GM18868 (cell line): ENCODE results near the gene RAB3B.
"Not testable (repeated sequence)": the region's sequence is repeated elsewhere in the genome, so short reads cannot be mapped to it uniquely, and the experiment has no call there.

Experiments used
- ATAC-seq: cut with Tn5 transposase; IDR thresholded peaks from one replicate; pipeline ENCODE4 v1.9.1; 2021; ENCODE audit warnings: mild to moderate bottlenecking, moderate library complexity; ENCODE audit not compliant: unreplicated experiment

RAB3B gene

DNA sequence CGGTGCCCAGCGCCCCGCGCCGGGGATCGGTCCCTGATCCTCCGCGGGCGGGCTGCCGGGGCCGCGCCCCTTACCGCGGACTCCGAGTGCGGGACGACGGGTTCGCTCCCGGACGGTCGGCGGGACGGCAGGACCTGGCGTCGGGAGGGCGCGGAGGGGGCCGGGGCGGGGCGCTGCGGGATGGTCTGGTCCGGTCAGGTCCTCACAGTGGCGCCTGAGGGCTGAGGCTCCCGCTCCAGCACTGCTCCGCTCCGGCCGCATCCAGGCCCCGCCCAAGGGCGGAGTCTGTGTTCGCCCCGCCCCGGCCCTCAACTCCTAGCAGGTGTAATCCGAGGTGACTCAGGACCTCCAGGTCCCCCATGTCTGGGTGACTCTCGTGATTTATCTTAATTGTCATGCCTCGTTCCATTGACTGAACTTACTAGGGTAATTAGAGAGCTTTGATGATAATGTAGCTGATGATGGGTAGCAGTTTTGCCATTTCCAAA lies at the start of gene RAB3B:
Gene RAB3B, minus strand, starts transcription at position 223 of the 488 bp plus-strand sequence. CDS start 13,583 bp downstream, outside the sequence.
- ATAC-seq = peak; percentile 92

- ATAC-seq = no peak
These were observed 47.4 kb upstream of the RAB3B start for GRCh38 chr1:52037909-52038308.

DNA sequence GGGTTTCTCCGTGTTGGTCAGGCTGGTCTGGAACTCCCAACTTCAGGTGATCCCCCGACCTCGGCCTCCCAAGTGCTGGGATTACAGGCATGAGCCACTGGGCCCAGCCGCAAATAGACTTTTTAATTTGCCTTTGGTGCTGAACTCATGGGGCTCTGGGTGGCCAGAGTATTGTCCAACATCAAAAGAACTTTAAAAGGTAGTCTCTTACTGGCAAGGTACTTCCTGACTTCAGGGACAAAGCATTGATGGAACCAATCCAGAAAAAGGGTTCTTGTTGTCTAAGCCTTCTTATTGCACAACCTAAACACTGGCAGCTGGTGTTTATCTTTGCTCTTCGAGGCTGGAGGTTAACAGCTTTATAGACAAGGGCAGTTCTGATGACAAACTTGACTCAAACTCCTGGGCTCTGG lies 46.9 kb upstream of the RAB3B start:
- no peak for ATAC-seq

DNA sequence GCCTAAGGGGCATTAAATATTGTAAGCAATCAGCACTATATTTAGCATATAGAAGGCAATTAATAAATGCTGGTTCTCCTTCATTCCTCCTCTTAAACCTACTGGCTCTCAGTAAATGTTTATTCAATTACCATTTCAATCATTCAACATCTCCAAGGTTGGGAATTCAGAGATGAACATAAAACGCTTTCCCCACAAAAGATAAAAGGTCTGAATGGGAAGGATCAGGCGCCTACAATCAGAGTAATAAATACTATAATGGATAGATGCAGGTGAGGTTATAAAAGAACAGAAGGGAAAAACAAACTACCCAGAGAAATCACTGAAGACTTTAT lies 43.5 kb upstream of the RAB3B start:
- ATAC-seq = no peak

- peak; percentile 87 for ATAC-seq
These were observed 42.9 kb upstream of the RAB3B start, which contains the start of gene KTI12 for GRCh38 chr1:52033190-52034049. Gene KTI12, minus strand, starts transcription at chr1:52033810. Its CDS starts 49 bp downstream, at chr1:52033761.

GRCh38 chr1:52032785-52033131 lies 42.3 kb upstream of the RAB3B start:
- ATAC-seq = no peak

GRCh38 chr1:52032124-52032784 lies 41.8 kb upstream of the RAB3B start:
- ATAC-seq = no peak

- ATAC-seq = not testable (repeated sequence)
These were observed 38.3 kb upstream of the RAB3B start for GRCh38 chr1:52028839-52029238.

- no peak for ATAC-seq
These were observed 37.8 kb upstream of the RAB3B start for GRCh38 chr1:52028328-52028727.

DNA sequence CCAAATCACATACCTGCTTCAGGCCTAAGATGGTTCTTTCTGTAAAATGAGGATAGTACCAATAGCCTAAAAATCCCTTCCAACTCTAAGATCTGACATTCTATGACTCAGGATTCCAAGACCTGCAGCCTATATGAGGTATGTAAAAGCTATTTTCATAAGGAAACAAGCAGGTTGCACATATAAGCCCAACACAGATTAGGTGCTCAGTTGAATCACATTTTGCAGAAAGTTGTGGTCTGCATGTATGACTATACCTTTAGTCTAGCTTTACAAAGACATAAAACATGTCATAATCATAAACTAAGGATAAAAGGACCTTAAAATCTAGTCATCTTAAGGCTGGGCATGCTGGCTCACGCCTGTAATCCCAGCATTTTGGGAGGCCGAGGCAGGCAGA lies 35.8 kb upstream of the RAB3B start:
- ATAC-seq = no peak

GRCh38 chr1:52022133-52022532 lies 31.6 kb upstream of the RAB3B start:
- ATAC-seq = no peak

DNA sequence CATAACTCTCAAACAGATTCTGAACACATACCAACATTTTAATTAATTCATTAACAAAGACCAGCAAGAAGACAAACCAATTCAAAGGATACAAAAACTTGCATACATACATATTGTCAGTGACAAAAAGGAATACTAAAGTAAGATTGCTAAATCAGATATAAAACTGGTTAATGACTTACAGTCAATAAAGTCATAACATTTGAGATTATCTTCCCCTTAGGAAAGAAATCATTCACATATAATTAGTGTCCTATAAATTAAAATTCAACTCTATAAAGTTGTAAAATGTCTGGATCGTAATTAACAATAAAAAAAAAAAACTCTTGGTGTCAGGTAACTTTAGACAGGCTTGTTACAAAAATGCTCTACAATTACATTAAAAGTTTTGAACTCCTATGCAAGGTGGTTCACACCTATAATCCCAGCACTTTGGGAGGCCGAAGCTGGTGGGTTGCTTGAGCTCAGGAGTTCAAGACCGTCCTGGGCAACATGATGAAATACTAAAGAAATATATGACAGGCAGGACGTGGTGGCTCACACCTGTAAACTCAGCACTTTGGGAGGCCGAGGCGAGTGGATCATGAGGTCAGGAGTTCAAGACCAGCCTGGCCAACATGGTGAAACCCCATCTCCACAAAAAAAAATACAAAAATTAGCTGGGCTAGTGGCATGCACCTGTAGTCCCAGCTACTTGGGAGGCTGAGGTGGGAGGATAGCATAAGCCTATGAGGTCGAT lies 17.7 kb upstream of the RAB3B start:
- no peak for ATAC-seq

DNA sequence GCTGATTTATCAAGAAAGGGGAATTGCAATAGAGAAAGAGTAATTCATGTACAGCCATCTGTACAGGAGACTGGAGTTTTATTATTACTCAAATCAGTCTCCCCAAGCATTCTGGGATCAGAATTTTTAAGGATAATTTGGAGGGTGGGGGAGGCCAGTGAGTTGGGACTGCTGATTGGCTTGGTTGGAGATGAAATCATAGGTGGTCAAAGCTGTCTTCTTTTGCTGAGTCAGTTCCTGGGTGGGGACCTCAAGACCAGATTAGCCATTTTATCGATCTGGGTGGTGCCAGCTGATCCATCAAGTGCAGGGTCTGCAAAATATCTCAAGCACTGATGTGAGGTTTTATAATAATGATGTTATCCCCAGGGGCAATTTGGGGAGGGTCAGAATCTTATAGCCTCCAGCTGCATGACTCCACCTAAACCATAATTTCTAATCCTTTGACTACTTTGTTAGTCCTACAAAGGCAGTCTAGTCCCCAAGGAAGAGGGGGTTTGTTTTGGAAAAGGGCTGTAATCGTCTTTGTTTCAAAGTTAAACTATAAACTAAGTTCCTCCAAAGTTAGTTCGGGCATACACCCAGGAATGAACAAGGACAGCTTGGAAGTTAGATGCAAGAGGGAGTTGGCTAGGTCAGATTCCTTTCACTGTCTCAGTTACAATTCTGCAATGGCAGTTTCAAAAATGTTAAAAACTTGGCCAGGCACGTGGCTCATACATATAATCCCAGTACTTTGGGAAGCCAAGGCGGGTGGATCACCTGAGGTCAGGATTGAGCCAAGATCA lies 16.9 kb upstream of the RAB3B start:
- ATAC-seq = no peak

- not testable (repeated sequence) for ATAC-seq
These were observed 15.6 kb upstream of the RAB3B start for GRCh38 chr1:52006081-52006553.

DNA sequence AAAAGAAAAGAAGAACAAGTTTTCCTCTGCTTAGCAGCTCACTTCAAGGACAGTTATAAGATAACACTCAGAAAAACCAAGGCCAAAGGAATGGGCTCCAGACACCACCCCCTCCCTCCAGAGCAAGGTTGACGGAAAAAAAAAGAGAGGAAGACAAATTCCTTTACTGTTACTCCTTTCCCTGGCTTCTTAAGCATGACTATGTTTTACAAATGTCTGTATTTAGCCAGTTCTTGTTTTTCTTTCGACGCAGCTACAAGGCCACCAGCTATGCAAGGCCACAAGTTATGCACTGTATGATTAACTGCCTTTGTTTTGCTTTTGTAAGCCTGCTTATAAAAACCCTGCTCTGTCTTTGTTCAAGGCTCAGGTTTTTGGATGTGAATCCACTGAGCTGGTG lies 15.0 kb upstream of the RAB3B start:
- ATAC-seq = not testable (repeated sequence)

DNA sequence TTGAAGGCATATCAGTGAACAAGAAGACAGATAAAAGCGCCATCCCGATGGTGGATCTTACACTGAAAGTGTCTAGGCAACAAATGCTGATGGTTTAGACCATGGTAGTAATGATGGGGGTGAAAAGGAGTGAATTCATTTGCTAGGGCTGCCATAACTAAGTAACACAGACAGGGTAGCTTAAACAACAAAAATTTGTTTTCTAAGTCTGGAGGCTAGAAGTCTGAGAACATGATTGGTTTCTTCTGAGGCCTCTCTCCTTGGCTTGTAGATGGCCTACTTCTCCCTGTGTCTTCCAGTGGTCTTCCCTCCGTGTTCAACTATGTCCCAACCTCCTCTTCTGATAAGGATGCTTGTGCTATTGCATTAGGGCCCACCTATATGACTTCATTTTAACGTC lies 13.4 kb upstream of the RAB3B start:
- ATAC-seq = no peak

- ATAC-seq = peak; percentile 78
These were observed 11.8 kb upstream of the RAB3B start for GRCh38 chr1:52002038-52002917.

- ATAC-seq = no peak
These were observed 8.2 kb upstream of the RAB3B start for GRCh38 chr1:51998701-51999100.

DNA sequence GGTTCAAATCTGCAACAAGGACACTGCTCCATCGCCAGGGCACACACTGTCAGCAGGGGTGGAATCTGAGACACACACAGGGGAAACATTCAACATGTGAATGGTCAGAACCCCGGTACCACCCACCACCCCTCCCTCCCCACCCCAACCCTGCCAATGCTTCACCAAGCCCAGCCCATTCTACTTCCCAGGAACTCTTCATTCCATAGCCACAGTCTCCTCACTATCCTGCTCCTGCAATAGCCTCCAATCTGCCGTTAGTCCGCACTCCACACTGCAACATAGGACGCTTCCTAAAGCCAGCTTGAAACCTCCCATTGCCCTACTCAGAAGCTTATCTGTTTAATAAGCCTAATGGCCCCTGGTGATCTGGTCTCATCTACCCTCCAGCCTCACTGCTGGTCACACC lies 7.5 kb upstream of the RAB3B start:
- ATAC-seq = no peak
